Keratinocyte (primary cell): ENCODE data around the gene HDAC3. TPM values are rescaled to one million over a fixed set of nuclear protein-coding genes. Genes with fewer than 3 reads are reported as not detected.

Experiments used
- DNase-seq: peaks from one replicate; pipeline ENCODE4 v3.0.0-alpha.2; 2011; ENCODE audit warnings: low read depth, missing footprints, low spot score
- FAIRE-seq: peaks from 2 replicates; lab custom pipeline; 2011; peaks lifted over from hg19 to GRCh38; lab: Jason Lieb, UNC
- H2AFZ ChIP-seq: 2 replicates; pipeline ENCODE4 v1.6.0; 2012; ENCODE audit warnings: low read length, control low read depth, inconsistent platforms; ENCODE audit not compliant: control insufficient read depth
- H3K27ac ChIP-seq: 2 replicates; pipeline ENCODE4 v1.5.1; 2011; ENCODE audit warnings: low read length; ENCODE audit not compliant: control insufficient read depth, insufficient read depth
- H3K27me3 ChIP-seq: 3 replicates; pipeline ENCODE4 v1.6.0; 2011; ENCODE audit warnings: low read length; ENCODE audit not compliant: control insufficient read depth, insufficient read depth; ENCODE audit errors: extremely low read depth
- H3K36me3 ChIP-seq, 2 experiments: 2 replicates in 1 of 2; 3 replicates in 1 of 2; pipeline ENCODE4 v1.5.1; 2011; ENCODE audit warnings: low read length in 2 of 2, mild to moderate bottlenecking in 1 of 2; ENCODE audit not compliant: control insufficient read depth in 2 of 2, insufficient read depth in 2 of 2; ENCODE audit errors: extremely low read depth in 1 of 2
- H3K4me1 ChIP-seq: 3 replicates; pipeline ENCODE4 v1.5.1; 2011; ENCODE audit warnings: low read length; ENCODE audit not compliant: control insufficient read depth, insufficient read depth; ENCODE audit errors: extremely low read depth
- H3K4me2 ChIP-seq: 3 replicates; pipeline ENCODE4 v1.6.0; 2011; ENCODE audit warnings: low read depth, low read length; ENCODE audit not compliant: control insufficient read depth, insufficient read depth; ENCODE audit errors: extremely low read depth
- H3K4me3 ChIP-seq, 3 experiments: fragments of 200-600 bp in 1 of 3; sonication (generic) in 1 of 3; 2 replicates in 2 of 3; 3 replicates in 1 of 3; pipeline ENCODE4 v1.5.1; 2011 to 2016; ENCODE audit warnings: low read length in 3 of 3, mild to moderate bottlenecking in 3 of 3, control low read depth in 2 of 3, inconsistent platforms in 1 of 3, low read depth in 1 of 3, mixed read lengths in 1 of 3, mixed run types in 1 of 3, moderate library complexity in 1 of 3; ENCODE audit not compliant: control insufficient read depth in 2 of 3, insufficient read depth in 2 of 3; ENCODE audit errors: extremely low read depth in 1 of 3
- H3K79me2 ChIP-seq: 2 replicates; pipeline ENCODE4 v1.6.0; 2012; ENCODE audit warnings: low read length; ENCODE audit not compliant: control insufficient read depth, insufficient read depth
- H3K9ac ChIP-seq: 3 replicates; pipeline ENCODE4 v1.6.0; 2011; ENCODE audit warnings: low read length; ENCODE audit not compliant: control insufficient read depth, insufficient read depth; ENCODE audit errors: extremely low read depth
- H3K9me1 ChIP-seq: 3 replicates; pipeline ENCODE4 v1.6.0; 2011; ENCODE audit warnings: low read length; ENCODE audit not compliant: control insufficient read depth, insufficient read depth; ENCODE audit errors: extremely low read depth
- H3K9me3 ChIP-seq: 2 replicates; pipeline ENCODE4 v1.5.1; 2012; ENCODE audit warnings: low read depth, low read length; ENCODE audit not compliant: control insufficient read depth
- H4K20me1 ChIP-seq: 3 replicates; pipeline ENCODE4 v1.6.0; 2011; ENCODE audit warnings: low read length; ENCODE audit not compliant: control insufficient read depth, insufficient read depth; ENCODE audit errors: extremely low read depth
- EZH2 ChIP-seq: IDR thresholded peaks from one replicate; pipeline ENCODE4 v1.6.1; 2012; ENCODE audit warnings: inconsistent platforms, mild to moderate bottlenecking, low read length, moderate library complexity
- dilution Hi-C: fragments of 300-500 bp; cut with MboI; formaldehyde crosslinking; loops from one replicate; pipeline ENCODE4 v1.7.0; 2020; ENCODE audit warnings: low sequenced_read_pairs; ENCODE audit not compliant: extremely low pct_ligation_motif_present
- polyA plus RNA-seq, 5 experiments: library from polyadenylated mRNA; depleted of rRNA in 3 of 5; stranded (reverse) in 3 of 5; stranded (forward) in 1 of 5; unstranded in 1 of 5; fragments of >200 nt; gene quantifications; 1 replicate in 1 of 5; 2 replicates in 3 of 5; 3 replicates in 1 of 5; pipeline versions ENCODE4 v1.2.1 to v1.2.3, GENCODE V29; 2011 to 2012; ENCODE audit warnings: missing spikeins in 2 of 5, low read depth in 1 of 5, low replicate concordance in 1 of 5
- TF ChIP-seq, protein P1 (sequence below), 3 experiments: IDR thresholded peaks in 1 of 3; conservative IDR thresholded peaks in 1 of 3; optimal IDR thresholded peaks in 1 of 3; 2 replicates in 2 of 3; 3 replicates in 1 of 3; pipeline versions ENCODE3 to v1.5.1; 2011; ENCODE audit warnings: low read length in 3 of 3, mild to moderate bottlenecking in 3 of 3, moderate library complexity in 2 of 3, control low read depth in 1 of 3, inconsistent platforms in 1 of 3; ENCODE audit not compliant: insufficient read depth in 2 of 3; ENCODE audit errors: extremely low read depth in 1 of 3

HDAC3 gene
- polyA plus RNA-seq, 1 donor (not counting 4 experiments of a cell fraction or from before 2014, with no cell fraction given) = 97.4 TPM

DNA sequence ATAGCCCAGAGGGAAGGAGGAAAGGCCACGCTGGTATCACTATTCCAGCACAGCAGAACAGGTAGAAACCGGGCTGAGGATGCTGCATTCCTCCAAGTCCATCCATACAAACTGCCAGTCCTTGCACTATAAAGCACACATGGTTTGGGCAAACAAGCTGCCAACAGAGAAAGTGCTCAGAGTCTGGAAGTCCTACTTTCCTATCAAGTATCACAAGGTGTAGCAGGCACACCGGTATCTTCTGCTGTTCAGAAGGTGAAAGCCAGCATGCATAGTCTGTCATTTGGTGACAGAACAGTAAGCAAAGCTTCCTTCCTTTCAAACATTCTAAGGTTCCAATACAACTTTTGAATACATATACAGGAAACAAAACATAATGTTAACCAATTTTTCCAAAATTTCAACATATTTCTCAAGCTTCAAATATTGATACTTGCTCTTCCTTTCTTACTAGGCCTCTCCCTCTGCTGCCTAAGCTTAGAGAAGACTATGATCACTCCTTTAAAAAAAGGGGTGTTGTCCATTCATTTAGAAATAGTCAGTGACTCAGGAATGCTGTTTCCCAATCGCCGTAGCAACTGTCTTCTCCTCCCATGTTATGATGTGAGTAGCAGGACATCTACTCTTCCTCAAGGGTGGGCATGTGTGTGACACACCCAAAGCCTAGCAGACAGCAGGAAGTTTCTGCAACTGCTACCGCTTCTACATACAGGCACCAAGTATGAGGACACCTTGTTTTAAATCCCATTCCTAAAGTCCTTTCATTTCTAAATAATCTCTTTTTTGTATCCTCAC, 32.5 kb downstream of the HDAC3 start:
- Histone ChIP-seq H3K27me3 (no peaks in the 10 kb centered on the region), H4K20me1 (peaks cover 5% of the 10 kb centered on the region), H3K4me3 (peak overlapping the region in 1 of 3 experiments; percentile 47), H3K9me3 (no peaks in the 10 kb centered on the region), H3K36me3 (peaks cover 0 to 2% of the 10 kb centered on the region in 2 experiments), H3K9ac (peak overlapping the region; percentile 65), H2AFZ (no peak overlapping the region), H3K27ac (peak overlapping the region; percentile 89), H3K9me1 (no peaks in the 10 kb centered on the region), H3K4me2 (peak overlapping the region; percentile 60), H3K79me2 (peaks cover 90% of the 10 kb centered on the region), H3K4me1 (peaks cover 18% of the 10 kb centered on the region)
- FAIRE-seq = peak; percentile 94
- dilution Hi-C loops = no loop called here
- TF ChIP-seq, protein P1, sequence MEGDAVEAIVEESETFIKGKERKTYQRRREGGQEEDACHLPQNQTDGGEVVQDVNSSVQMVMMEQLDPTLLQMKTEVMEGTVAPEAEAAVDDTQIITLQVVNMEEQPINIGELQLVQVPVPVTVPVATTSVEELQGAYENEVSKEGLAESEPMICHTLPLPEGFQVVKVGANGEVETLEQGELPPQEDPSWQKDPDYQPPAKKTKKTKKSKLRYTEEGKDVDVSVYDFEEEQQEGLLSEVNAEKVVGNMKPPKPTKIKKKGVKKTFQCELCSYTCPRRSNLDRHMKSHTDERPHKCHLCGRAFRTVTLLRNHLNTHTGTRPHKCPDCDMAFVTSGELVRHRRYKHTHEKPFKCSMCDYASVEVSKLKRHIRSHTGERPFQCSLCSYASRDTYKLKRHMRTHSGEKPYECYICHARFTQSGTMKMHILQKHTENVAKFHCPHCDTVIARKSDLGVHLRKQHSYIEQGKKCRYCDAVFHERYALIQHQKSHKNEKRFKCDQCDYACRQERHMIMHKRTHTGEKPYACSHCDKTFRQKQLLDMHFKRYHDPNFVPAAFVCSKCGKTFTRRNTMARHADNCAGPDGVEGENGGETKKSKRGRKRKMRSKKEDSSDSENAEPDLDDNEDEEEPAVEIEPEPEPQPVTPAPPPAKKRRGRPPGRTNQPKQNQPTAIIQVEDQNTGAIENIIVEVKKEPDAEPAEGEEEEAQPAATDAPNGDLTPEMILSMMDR (optimal IDR thresholded peaks at IDR 0.05 in 1 of 3, IDR thresholded peaks at IDR 0.05 in 1 of 3, conservative IDR thresholded peaks at IDR 0.05 in 1 of 3; ENCODE audit: extremely low read depth in 1 of 3, insufficient read depth in 2 of 3, low read length in 3 of 3) = no peak
- no peak for TF ChIP-seq EZH2
- peak; percentile 77 for DNase-seq

DNA sequence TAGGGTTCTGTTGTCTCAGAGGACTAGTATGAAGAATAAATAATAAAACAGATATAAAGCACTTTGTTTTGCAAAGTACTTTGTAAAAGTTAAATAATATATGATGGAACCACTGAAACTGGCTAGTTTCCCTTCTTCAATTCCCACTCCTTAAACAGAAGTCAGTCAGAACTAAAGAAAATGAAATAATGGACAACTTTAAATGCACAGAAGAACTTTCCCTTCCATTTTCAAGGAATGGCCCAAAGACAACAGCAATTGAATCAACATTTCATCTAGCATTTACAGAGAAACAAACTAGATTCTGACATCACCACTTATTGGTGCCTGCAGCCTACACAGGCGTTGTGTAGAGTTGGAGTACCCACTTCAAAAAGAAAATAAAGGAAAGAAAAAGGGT, 34.0 kb downstream of the HDAC3 start:
- no peak overlapping the region for H2AFZ ChIP-seq
- no peaks in the 10 kb centered on the region for H3K27me3 ChIP-seq
- dilution Hi-C loops = no loop called here
- H3K36me3 ChIP-seq = peaks cover 2 to 4% of the 10 kb centered on the region in 2 experiments
- no peak overlapping the region for H3K9ac ChIP-seq
- no peak for TF ChIP-seq EZH2
- TF ChIP-seq, protein P1 (optimal IDR thresholded peaks at IDR 0.05 in 1 of 3, IDR thresholded peaks at IDR 0.05 in 1 of 3, conservative IDR thresholded peaks at IDR 0.05 in 1 of 3; ENCODE audit: extremely low read depth in 1 of 3, insufficient read depth in 2 of 3, low read length in 3 of 3) = no peak
- peaks cover 19% of the 10 kb centered on the region for H3K4me1 ChIP-seq
- DNase-seq (no peak), FAIRE-seq (no peak)
- no peak overlapping the region for H3K4me3 ChIP-seq
- H4K20me1 ChIP-seq = peaks cover 5% of the 10 kb centered on the region
- no peak overlapping the region for H3K27ac ChIP-seq
- no peaks in the 10 kb centered on the region for H3K9me3 ChIP-seq
- H3K4me2 ChIP-seq = no peak overlapping the region
- H3K79me2 ChIP-seq = peaks cover 90% of the 10 kb centered on the region
- no peaks in the 10 kb centered on the region for H3K9me1 ChIP-seq
